HepG2 (cell line): Measurements from ENCODE around the gene SRPK3. TPM values are rescaled to one million over a fixed set of nuclear protein-coding genes. Genes with fewer than 3 reads are reported as not detected.

Experiments
- ATAC-seq: fragments of 200-7000 bp; cut with Tn5 transposase; 3 replicates; pipeline ENCODE4 v1.9.1; 2020; ENCODE audit warnings: mild to moderate bottlenecking, moderate library complexity
- BruUV-seq: library from RNA; stranded (reverse); fragments of 400-500 nt; replicated peaks from 2 replicates; lab custom pipeline; 2021; lab: Mats Ljungman, UMichigan
- CTCF ChIA-PET: fragments of 300-600 bp; formaldehyde crosslinking; extraction: SDS; loops from one replicate; lab custom pipeline; 2021; ENCODE audit warnings: low total read pairs, inconsistent platforms, low intra/inter-chr PET ratio; lab: Yijun Ruan, JAX
- POLR2A ChIA-PET: fragments of 350-600 bp; sonication (Branson Sonifier 250); formaldehyde crosslinking; loops from one replicate; lab custom pipeline; 2020; ENCODE audit warnings: antibody characterized with exemption, inconsistent platforms; lab: Yijun Ruan, JAX
- DNase-seq: peaks from one replicate; pipeline ENCODE4 v3.0.0-alpha.2; 2015; ENCODE audit warnings: low spot score
- FAIRE-seq: peaks from 3 replicates; lab custom pipeline; 2011; peaks lifted over from hg19 to GRCh38; lab: Jason Lieb, UNC
- H2AFZ ChIP-seq: one replicate; pipeline ENCODE4 v1.6.1; 2011; ENCODE audit warnings: low read length, inconsistent platforms
- H3K27ac ChIP-seq: fragments of 300-600 bp; 3 replicates; pipeline ENCODE4 v1.8.0; 2011; ENCODE audit warnings: mixed run types, mild to moderate bottlenecking, mixed read lengths, low read length, inconsistent platforms; ENCODE audit not compliant: insufficient read depth; ENCODE audit errors: extremely low read length
- H3K27me3 ChIP-seq, 2 experiments: fragments of 200-600 bp in 1 of 2; 2 replicates in 1 of 2; 3 replicates in 1 of 2; pipeline versions ENCODE4 v1.6.0 to v1.8.0; 2011; ENCODE audit warnings: low read length in 2 of 2, mild to moderate bottlenecking in 2 of 2, moderate library complexity in 2 of 2, inconsistent platforms in 1 of 2; ENCODE audit not compliant: insufficient read depth in 2 of 2, control insufficient read depth in 1 of 2
- H3K36me3 ChIP-seq, 2 experiments: fragments of 200-600 bp in 1 of 2; replicated peaks in 1 of 2; 2 replicates in 1 of 2; 3 replicates in 1 of 2; pipeline versions ENCODE4 v1.5.1 to v1.8.0; 2011; ENCODE audit warnings: low read length in 2 of 2, inconsistent platforms in 1 of 2; ENCODE audit not compliant: insufficient read depth in 2 of 2, control insufficient read depth in 1 of 2
- H3K4me1 ChIP-seq: 2 replicates; pipeline ENCODE4 v1.5.1; 2012; ENCODE audit warnings: low read length, inconsistent platforms; ENCODE audit not compliant: insufficient read depth
- H3K4me2 ChIP-seq: 2 replicates; pipeline ENCODE4 v1.6.0; 2011; ENCODE audit warnings: low read depth, low read length, inconsistent platforms
- H3K4me3 ChIP-seq, 3 experiments: fragments of 200-600 bp in 1 of 3; sonication (generic), shearing (Covaris generic) in 1 of 3; replicated peaks in 1 of 3; 2 replicates each; pipeline ENCODE4 v1.5.1; 2011 to 2016; ENCODE audit warnings: low read length in 3 of 3, inconsistent platforms in 2 of 3, low read depth in 2 of 3, mild to moderate bottlenecking in 2 of 3, control low read depth in 1 of 3, mixed read lengths in 1 of 3; ENCODE audit not compliant: insufficient read depth in 1 of 3
- H3K79me2 ChIP-seq: one replicate; pipeline ENCODE4 v1.6.1; 2011; ENCODE audit warnings: low read length, inconsistent platforms; ENCODE audit not compliant: insufficient read depth
- H3K9ac ChIP-seq: 2 replicates; pipeline ENCODE4 v1.6.0; 2011; ENCODE audit warnings: mild to moderate bottlenecking, low read depth, low read length, inconsistent platforms; ENCODE audit not compliant: insufficient read depth
- H3K9me3 ChIP-seq: 2 replicates; pipeline ENCODE4 v1.5.1; 2012; ENCODE audit warnings: mild to moderate bottlenecking, low read length
- H4K20me1 ChIP-seq: 2 replicates; pipeline ENCODE4 v1.6.0; 2011; ENCODE audit warnings: inconsistent platforms, mild to moderate bottlenecking, low read length, moderate library complexity; ENCODE audit not compliant: insufficient read depth
- ATM ChIP-seq: fragments of 450-650 bp; IDR thresholded peaks from 2 replicates; pipeline ENCODE4 v1.7.1; 2017; ENCODE audit warnings: mild to moderate bottlenecking, borderline replicate concordance
- CREB3 ChIP-seq: sonication (generic); formaldehyde crosslinking; IDR thresholded peaks from 2 replicates; pipeline ENCODE4 v1.5.0; 2020; ENCODE audit warnings: missing genetic modification reagents
- MNT ChIP-seq: fragments of 450-650 bp; IDR thresholded peaks from 2 replicates; pipeline ENCODE4 v1.6.1; 2016
- SOX5 ChIP-seq: IDR thresholded peaks from 2 replicates; pipeline ENCODE4 v1.6.1; 2016; ENCODE audit warnings: borderline replicate concordance
- ZBTB33 ChIP-seq: sonication (generic); formaldehyde crosslinking; IDR thresholded peaks from 2 replicates; pipeline ENCODE4 v1.4.0; 2020; ENCODE audit warnings: missing genetic modification reagents
- ZNF543 ChIP-seq: sonication (generic); formaldehyde crosslinking; IDR thresholded peaks from 2 replicates; pipeline ENCODE4 v1.4.0; 2020; ENCODE audit warnings: mild to moderate bottlenecking, missing genetic modification reagents
- ZNF556 ChIP-seq: sonication (generic); formaldehyde crosslinking; IDR thresholded peaks from 2 replicates; pipeline ENCODE4 v1.4.0; 2020; ENCODE audit warnings: mild to moderate bottlenecking, missing genetic modification reagents, borderline replicate concordance
- WGBS: methylation state at CpG from one replicate; pipeline ENCODE4 v1.1.6; 2017; ENCODE audit warnings: low lambda C conversion rate; 5-methylcytosine and 5-hydroxymethylcytosine counted together
- in situ Hi-C: cut with HindIII; loops from 2 replicates; pipeline ENCODE4 v1.10.0; 2017; ENCODE audit warnings: low pct_unique_long_range_greater_than_20kb; ENCODE audit not compliant: extremely low pct_ligation_motif_present
- intact Hi-C: fragments of 100-400 bp; cut with micrococcal nuclease; formaldehyde crosslinking; loops from one replicate; pipeline ENCODE4 v1.10.0; 2022; ENCODE audit not compliant: unreplicated experiment
- polyA plus RNA-seq, 8 experiments: library from polyadenylated mRNA; depleted of rRNA in 3 of 8; stranded (reverse) in 7 of 8; unstranded in 1 of 8; fragments of >200 nt; fragmentation: Illumina TruSeq in 4 of 8; extraction: Trizol in 4 of 8; gene quantifications; 2 replicates each; pipeline versions ENCODE4 v1.2.1 to v1.2.3, GENCODE V29; 2011 to 2016; ENCODE audit warnings: low read depth in 4 of 8, missing spikeins in 1 of 8, mixed read lengths in 1 of 8; ENCODE audit not compliant: insufficient read depth in 1 of 8
- total RNA-seq, 5 experiments: library from RNA; depleted of rRNA; stranded (reverse); fragments of >200 nt; fragmentation: Illumina TruSeq; extraction: Trizol; gene quantifications; 2 replicates each; pipeline ENCODE4 v1.2.3, GENCODE V29; 2016; ENCODE audit warnings: low read depth in 1 of 5

The SRPK3 gene
- total and polyA plus RNA-seq, 2 of the 13 experiments (the other 11 are each of a cell fraction or from before 2014, with no cell fraction given): 0.22 to 0.30 TPM

GRCh38 chrX:153806999-153807575 lies 26.2 kb downstream of the SRPK3 start:
- no peaks in the 10 kb centered on the region for H3K79me2 ChIP-seq
- H3K9me3 ChIP-seq: no peaks in the 10 kb centered on the region
- no TSS peak for BruUV-seq
- no peak overlapping the region for H3K9ac ChIP-seq
- no peaks in the 10 kb centered on the region for H4K20me1 ChIP-seq
- no peak overlapping the region for H2AFZ ChIP-seq
- no peaks in the 10 kb centered on the region for H3K36me3 ChIP-seq
- WGBS: 70% methylated on average over 2 of the region's 28 CpGs
- DNase-seq (no peak), FAIRE-seq (no peak), ATAC-seq (no peak)
- H3K27me3 ChIP-seq: peaks cover 3 to 34% of the 10 kb centered on the region in 2 experiments; a peak in 3 of 5 replicates
- intact Hi-C loops: no loop called here
- in situ Hi-C loops: no loop called here
- ChIA-PET CTCF (no interaction called here), POLR2A (interaction anchor here (0.6 to 1.2 kb wide), 2 partner anchors 12 to 163 kb away, joined by 3 to 4 read pairs; partner anchors contain the start of genes IDH3G and SSR4)
- no peak overlapping the region for H3K27ac ChIP-seq
- H3K4me3 ChIP-seq: no peak overlapping the region
- no peak overlapping the region for H3K4me2 ChIP-seq
- no peaks in the 10 kb centered on the region for H3K4me1 ChIP-seq
- TF ChIP-seq CREB3 (CRISPR knock-in tag) (no peak), MNT (peak; percentile 37)

- ChIA-PET POLR2A (no interaction called here), CTCF (no interaction called here)
- H3K4me1 ChIP-seq: no peaks in the 10 kb centered on the region
- H4K20me1 ChIP-seq: no peaks in the 10 kb centered on the region
- H3K4me3 ChIP-seq: no peak overlapping the region
- intact Hi-C loops (no loop called here), in situ Hi-C loops (no loop called here)
- ATAC-seq (no peak), FAIRE-seq (no peak), DNase-seq (no peak)
- H3K9ac ChIP-seq: no peak overlapping the region
- no peaks in the 10 kb centered on the region for H3K9me3 ChIP-seq
- H3K27me3 ChIP-seq: peaks cover 3 to 40% of the 10 kb centered on the region in 2 experiments; a peak in 3 of 5 replicates
- H2AFZ ChIP-seq: no peak overlapping the region
- WGBS: 50% methylated on average over 1 of the region's 19 CpGs
- H3K36me3 ChIP-seq: no peaks in the 10 kb centered on the region
- no peak overlapping the region for H3K4me2 ChIP-seq
- TF ChIP-seq ZNF543 (CRISPR knock-in tag): no peak
- no peak for TF ChIP-seq ZBTB33 (CRISPR knock-in tag)
- no peak for TF ChIP-seq SOX5 (CRISPR knock-in tag)
- TF ChIP-seq ZNF556 (CRISPR knock-in tag): no peak
- TF ChIP-seq ATM: no peak
- H3K79me2 ChIP-seq: no peaks in the 10 kb centered on the region
- no peak overlapping the region for H3K27ac ChIP-seq
- BruUV-seq: no TSS peak
These were observed 27.1 kb downstream of the SRPK3 start for GRCh38 chrX:153807976-153808375.
